HG02852 (cell line): ENCODE results near the gene SPO11.

Experiments used
- ATAC-seq: cut with Tn5 transposase; IDR thresholded peaks from one replicate; pipeline ENCODE4 v1.9.1; 2021; ENCODE audit warnings: mild to moderate bottlenecking, moderate library complexity; ENCODE audit not compliant: unreplicated experiment

Gene SPO11

DNA sequence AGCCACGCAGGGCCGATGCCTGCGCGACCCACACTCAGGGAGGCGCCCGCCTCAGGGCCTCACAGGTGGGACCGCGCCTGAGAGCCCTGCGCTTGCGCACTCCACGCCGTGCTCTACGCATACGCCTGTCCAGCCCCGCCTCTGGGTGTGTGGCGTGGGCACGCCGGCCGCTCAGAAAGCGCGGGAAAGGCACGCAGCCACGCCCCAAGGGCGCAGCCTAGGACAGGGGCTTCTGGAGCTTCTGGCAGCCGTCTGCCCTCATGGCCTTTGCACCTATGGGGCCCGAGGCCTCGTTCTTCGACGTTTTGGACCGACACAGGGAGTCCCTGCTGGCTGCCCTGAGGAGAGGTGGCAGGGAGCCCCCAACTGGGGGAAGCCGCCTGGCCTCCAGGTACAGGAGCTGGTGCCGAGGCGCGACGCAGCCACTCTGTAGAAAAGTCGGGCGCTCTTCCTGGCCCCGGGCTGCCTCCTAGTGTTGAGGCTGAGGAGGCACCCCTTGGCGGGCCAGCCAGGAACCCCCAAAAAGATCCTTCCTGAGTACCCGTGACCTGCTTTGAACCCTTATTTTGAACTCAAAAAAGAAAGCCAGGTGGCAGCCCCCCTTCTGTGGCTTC lies at the start of gene SPO11:
SPO11 (plus strand) TSS at position 196 of the 614 bp plus-strand sequence; CDS start at position 261, 65 bp downstream.
- ATAC-seq: no peak

GRCh38 chr20:57280221-57280620 lies 49.4 kb upstream of the SPO11 start:
- ATAC-seq: no peak

GRCh38 chr20:57281900-57282299 lies 47.7 kb upstream of the SPO11 start:
- ATAC-seq: no peak

DNA sequence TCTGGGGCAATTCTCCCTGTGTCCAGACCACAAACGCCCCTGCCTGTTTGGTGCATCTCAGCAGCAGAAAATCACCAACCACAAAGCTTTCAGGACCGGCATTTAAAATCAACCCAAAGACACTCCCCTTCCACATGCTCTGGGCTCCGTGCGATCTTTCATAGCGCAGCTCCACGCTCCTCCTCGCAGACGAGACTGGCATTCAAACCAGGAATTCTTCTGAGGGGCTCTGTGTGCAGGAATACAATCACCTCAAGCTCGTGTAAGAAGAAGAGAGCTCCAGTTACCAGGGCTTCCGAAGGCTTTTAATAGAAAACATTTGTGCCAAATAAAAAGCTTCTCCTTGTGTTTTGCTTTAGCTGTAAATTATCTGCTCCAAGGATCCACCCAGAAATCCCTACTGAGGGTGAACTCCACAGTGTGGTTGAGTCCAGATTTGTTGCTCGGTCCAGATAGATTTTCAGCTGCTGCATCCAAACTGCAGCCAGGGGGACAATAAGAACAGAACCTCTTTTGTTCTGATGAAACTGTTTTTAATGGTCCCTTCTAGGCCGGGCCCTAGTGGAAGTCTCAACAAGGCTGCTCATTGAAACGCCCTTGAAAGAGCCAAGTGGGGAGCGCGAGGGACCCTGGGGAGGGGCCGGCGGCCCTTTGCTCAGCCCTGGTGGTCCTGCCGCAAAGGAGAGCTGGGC lies 46.8 kb upstream of the SPO11 start:
- no peak for ATAC-seq

GRCh38 chr20:57283860-57284259 lies 45.7 kb upstream of the SPO11 start:
- no peak for ATAC-seq

- no peak for ATAC-seq
These were observed 42.4 kb upstream of the SPO11 start for GRCh38 chr20:57287007-57287880.

- ATAC-seq: no peak
These were observed 41.7 kb upstream of the SPO11 start for GRCh38 chr20:57287901-57288300.

DNA sequence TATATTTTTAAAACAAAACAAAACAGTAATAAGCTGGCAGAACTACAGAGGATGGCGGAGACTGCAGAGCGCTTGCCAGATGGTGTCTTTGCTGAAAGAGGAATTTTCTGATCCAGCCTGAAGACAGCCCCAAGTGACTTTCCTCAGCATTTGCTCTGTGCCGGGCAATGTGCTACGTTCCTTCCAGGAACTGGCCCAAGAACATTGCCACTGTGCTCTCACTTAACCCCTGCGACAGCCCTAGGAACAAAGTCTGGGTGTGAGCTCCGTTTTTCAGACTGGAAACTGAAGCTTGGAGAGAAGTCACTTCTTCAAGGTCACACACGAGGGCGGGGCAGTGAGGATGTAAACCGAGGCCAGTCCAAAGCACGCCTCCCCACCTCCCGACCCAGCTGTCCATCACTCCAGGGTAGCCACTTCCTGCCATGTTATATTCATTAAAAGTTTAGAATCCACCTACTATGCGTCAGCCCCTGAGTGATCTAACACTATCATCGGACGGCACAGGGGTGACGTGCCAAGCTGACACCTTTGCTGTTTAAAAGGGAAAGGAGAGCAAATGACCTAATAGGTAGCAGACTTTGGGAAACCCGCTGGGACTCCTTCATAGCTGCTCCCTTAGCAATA lies 40.8 kb upstream of the SPO11 start:
- no peak for ATAC-seq

DNA sequence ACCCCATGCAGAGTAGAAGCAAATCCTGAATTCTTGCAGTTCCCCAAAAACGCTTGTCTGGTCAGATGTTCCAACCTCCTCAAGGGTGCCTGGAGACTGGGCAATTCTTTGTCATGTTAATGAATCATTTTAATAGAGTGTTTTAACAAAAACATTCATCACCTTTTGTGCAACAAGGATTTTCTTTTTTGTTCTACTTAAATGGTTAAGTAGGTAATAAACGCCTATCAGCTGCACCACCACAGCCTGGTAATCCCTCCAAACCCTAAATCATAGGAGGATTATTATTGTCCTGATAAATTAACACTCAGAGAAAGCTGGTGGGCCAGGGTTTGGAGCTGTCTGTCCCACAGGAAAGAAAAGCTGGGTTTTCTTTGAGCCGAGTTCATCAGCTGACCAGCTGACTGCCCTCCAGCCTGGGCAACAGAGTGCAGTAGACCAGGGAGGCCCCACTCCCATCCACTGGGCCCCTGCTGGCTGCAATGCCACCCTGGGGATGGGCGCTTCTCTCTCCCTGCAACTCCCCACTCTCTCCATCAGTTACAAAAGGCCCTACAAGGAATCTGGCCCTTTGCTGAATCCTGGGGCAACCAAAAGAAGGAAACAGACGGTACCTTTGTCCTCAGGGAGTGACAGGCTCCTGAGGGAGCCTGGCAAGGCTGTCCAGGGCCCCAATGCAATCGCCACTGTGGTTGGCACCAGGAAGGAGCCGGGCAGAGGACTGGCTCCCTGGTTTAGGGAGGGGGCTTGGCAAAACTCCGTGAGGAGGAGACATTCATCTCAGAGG lies 40.0 kb upstream of the SPO11 start:
- ATAC-seq: no peak

- ATAC-seq: no peak
These were observed 39.5 kb upstream of the SPO11 start for GRCh38 chr20:57290178-57290484.

DNA sequence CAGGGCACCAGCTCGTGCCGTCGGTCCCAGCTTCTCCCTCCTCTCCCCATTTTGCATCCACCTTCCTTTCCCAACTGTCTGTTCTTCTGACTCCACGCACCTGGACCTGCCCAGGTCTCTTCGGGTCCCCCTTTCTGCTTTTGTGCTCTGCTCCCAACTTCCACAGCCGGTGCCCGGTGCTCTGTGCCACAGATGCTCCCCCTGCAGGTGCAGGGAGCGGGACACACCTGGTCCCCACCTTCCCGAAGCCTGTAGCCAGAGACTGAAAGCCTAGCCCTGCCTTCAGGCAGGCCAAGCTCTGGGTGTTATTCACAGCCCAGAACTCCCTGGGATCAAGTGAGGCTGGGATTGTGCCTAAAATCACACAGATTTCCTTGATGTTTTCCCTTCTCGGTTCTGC lies 38.6 kb upstream of the SPO11 start:
- ATAC-seq: no peak

- no peak for ATAC-seq
These were observed 37.9 kb upstream of the SPO11 start for GRCh38 chr20:57291694-57292093.

DNA sequence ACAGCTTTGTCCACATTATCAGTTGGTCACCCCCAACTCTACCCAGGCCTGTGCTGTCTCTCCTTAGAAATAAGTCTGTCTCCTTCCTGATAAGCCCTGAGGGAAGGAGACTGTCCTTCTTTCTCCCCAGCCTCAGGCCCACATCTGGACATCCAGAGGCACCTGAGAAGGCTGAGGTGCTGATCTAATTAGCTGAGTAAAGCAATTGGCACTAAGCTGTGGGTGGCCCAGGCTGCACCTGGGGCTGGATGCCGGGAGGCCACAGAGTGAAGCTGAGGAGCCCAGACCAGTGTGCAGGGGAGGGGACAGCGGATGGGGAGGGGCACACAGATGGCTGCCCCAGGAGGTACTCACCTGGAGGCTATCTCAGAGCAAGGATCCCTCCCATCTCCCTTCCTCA lies 37.0 kb upstream of the SPO11 start:
- ATAC-seq: no peak

DNA sequence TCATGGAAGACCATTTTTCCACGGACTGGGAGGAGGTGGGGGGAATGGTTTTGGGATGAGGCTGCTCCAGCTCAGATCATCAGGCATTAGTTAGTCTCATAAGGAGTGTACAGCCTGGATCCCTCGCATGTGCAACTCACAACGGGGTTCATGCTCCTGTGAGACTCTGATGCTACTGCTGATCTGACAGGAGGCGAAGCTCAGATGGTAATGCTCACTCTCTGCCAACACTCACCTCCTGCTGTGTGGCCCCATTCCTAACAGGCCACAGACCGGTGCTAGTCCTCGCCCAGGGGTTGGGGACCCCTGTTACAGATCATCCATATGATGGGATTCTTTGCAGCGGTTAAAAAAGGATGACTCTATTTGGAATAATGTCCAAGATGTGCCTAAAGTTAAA lies 35.6 kb upstream of the SPO11 start:
- ATAC-seq: no peak

GRCh38 chr20:57294550-57294949 lies 35.1 kb upstream of the SPO11 start:
- no peak for ATAC-seq

DNA sequence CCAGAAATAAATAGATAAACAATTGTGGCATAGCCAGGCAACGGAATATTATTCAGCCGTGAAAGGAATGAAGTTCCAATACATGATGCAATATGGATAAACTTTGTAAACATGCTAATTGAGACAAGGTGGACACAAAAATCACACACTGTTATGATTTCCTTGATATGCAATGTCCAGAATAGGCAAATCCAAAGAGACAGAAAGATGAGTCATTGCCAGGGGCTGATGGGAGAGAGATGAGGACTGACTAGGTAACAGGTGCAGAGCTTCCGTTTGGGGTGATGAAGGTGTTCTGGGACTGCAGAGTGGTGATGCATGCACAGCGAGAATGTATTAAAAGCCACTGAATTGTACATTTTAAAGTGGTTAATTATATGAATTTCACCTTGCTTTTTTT lies 31.1 kb upstream of the SPO11 start:
- ATAC-seq: no peak

- ATAC-seq: no peak
These were observed 28.6 kb upstream of the SPO11 start for GRCh38 chr20:57301026-57301425.

DNA sequence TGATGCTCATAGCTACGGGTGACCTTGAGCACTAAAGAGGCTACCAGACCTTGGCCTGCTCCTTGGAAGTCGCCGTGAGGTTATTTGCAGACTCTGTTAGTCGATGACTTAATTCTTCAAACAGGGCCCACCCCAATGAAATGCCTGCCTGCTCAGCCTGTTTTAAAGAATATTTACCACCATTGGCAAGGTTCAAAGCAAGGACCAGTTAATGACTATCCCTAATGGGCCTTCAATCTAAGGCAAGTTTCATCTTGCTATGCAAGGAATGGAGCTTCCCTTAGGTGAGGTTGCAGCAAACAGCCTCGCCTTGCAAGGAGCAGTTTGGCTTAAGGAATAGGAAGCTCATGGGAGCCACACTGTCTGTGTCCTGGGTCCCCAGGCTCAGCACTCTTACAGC lies 22.9 kb upstream of the SPO11 start:
- ATAC-seq: no peak

DNA sequence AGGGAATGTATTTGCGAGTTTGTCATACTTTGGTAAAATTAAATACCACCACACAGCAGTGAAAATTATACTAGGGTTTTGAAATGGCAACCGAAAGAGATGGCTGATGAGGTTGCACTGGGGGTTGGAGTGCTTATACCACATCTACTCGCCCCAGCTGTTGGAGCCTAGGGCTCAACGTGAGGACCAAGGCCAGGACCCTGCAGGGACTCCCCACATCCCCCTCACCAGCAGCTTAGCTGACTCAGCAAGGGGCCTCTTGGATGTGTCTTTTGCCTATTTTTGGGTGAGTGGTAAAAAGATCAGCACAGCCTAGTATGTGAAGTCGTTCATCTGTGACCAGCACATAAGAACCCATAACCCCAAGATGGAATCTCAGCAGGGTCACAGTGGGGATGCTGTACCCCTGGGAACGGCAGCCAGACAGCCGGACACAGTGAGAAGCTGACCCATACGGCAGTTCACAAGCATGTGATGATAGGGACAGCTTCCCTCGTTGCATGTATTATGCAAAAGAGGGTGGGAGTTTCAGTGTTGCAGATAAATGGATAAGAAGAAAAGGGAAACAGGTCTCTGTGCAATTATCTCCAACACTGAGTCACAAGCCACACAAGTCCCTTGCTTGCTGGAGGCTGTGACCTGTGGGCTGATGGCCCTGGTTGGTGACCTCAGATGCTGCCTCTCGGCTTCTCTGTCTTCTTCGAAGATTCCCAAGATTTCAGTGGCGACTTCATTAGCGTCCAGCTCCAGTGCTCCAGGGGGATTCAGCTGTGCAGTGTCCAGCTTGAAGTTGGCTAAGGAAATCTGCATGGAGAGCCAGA lies 20.9 kb upstream of the SPO11 start:
- ATAC-seq: no peak

DNA sequence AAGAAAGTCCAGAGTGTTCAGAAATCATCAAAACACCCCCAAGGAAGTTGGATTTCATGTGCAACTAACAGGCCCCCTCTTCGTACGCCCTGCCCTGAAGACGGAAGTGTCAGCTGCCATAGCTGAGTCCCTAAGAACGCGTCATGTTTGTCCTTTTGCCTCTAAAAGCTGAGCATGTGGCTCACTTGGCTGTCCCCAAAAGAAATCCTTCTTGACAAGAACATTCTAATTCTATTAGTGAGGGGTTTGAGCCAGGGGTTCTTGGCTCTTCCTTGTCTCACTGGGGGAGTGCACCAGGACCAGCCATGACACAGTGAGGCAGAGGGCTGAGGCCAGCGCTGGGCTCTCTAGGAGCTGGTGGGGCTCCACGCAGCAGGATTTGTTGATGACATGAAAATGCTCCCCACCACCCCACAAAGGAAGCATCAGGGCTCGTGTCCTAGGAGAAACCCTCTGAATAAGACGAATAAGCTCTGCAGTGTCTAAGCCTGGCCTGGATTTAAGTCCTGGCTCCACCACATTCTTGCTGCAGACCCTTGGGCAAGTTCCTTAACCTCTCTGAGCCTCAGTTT lies 20.0 kb upstream of the SPO11 start:
- no peak for ATAC-seq
